NCI-H510A (cell line): ENCODE measurements around the gene CTBP1.
"Not testable (repeated sequence)": the region's sequence is repeated elsewhere in the genome, so short reads cannot be mapped to it uniquely, and the experiment has no call there.

Source experiments
- DNase-seq: peaks from one replicate; lab custom pipeline; 2025; lab: John Stamatoyannopoulos, UW

Gene CTBP1

GRCh38 chr4:1237981-1238675, 10.8 kb downstream of the CTBP1 start:
- no peak for DNase-seq

DNA sequence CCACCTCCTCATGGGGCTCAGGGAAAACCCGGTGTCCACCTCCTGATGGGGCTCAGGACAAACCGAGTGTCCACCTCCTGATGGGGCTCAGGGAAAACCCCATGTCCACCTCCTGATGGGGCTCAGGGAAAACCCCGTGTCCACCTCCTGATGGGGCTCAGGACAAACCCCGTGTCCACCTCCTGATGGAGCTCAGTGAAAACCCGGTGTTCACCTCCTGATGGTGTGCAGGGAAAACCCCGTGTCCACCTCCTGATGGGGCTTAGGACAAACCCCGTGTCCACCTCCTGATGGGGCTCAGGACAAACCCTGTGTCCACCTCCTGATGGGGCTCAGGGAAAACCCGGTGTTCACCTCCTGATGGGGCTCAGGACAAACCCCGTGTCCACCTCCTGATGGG, 11.7 kb downstream of the CTBP1 start:
- DNase-seq: not testable (repeated sequence)

- not testable (repeated sequence) for DNase-seq
Observed at GRCh38 chr4:1236836-1237235, 12.1 kb downstream of the CTBP1 start.

DNA sequence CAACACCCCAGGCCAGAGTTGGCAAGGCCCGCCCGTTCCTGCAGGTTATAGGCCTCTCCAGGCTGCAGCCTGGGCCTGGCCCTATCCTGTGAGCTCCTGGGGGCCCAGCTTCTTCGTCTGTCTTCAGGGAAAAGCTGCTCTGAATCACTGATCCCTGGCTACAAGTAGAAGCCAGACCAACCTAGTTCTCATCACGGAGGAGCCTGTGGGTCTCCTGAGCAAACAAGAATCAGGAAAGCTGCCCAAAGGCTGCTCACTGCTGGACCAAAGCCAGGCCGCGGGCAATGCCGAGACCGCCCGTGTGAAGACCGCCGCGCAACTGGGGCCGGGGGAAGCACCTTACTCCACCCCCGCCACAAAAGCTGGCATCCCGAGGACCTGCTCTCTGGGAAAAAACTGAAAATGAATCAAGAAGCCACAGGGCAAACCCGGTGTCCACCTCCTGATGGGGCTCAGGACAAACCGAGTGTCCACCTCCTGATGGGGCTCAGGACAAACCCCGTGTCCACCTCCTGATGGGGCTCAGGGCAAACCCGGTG, 12.8 kb downstream of the CTBP1 start:
- no peak for DNase-seq

DNA sequence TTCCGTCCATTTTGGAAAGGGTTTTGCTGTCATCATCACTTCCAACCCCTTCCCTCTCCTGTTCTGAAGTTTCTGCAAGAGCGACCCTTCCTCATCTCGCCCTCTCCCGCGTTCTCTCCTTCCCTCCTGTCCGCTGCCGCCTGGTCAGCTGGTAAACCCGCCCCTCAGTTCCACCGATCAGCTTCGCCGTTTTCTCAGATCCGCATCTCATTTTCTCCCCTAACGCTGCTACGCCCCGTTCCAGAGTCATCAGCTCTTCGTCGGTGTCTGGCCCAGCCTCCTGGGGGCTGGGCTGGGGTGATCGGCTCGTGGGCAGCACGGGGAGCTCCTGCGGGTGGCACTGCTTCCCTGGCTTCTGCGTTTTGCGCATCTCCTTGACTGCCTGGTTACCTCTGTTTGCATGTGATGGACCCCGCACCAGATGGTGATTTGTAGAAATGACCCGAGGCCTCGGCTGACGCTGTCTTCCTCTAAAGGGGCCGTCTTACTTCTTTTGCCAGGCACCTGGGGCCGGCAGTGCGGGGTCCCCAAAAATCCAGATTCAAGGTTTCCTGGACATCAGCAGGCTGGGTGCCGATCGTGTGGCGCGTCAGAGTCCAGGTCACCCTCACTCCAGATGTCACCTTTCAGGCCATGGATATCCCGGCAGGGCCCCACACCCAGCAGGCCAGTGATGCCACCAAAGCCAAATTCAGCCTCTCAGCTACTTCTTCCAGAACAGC, 13.4 kb downstream of the CTBP1 start:
- no peak for DNase-seq

- DNase-seq: no peak
Observed at GRCh38 chr4:1234811-1235292, 14.1 kb downstream of the CTBP1 start.

GRCh38 chr4:1234309-1234695, 14.6 kb downstream of the CTBP1 start:
- no peak for DNase-seq

DNA sequence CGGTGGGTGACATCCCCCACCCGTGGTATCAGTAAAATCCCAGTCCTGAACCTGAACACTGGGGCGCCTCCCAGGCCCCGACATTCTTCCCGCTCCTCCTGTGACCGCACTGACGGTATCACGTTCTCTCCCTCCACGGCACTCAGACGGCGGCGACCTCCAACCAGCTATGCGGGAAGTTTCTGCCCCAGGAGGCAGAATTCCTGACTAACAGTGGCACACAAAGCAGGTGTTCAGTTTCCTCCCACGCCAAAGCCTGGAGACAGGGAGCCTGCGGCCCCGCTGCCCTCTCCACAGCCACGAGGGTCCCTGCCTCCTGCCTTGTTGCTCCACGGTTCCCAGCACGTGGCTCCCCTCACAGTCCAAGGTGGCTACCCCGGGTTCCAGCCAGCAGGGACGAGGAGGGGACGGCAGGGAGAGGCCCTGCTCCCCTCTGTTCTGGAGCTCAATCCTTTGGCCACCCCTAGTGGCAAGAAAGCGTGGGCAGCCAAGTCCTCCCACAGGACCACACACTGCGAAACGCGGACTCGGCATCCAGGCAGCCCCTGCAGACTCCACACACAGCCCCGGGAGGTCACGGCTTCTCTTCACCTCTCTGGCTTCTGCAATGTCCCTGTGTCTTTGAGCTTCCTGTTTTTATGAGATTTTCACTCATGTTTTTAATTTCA, 15.2 kb downstream of the CTBP1 start:
- DNase-seq: no peak

GRCh38 chr4:1232661-1233621, 16.0 kb downstream of the CTBP1 start:
- DNase-seq: no peak

GRCh38 chr4:1231637-1232360, 17.1 kb downstream of the CTBP1 start:
- DNase-seq: no peak

GRCh38 chr4:1230971-1231636, 17.8 kb downstream of the CTBP1 start:
- no peak for DNase-seq

DNA sequence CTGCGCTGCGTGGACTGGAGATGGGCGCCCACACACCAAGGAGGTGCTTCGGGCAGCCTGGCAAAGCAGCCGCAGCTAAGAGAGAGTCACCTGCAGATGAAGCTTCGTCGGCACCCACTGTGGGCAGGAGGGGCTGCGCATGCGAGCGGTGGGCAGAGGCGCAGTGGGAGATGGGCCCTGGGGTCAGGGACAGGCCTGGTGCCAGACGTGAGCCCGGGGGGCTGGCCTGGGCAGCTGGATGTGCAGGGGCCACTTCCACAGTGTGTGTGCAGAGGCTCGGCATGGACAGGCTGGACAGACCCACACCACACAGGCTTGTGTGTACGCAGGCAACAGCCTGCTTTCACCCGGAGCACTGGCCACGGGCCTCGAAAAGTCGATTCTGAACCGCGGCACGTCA, 18.6 kb downstream of the CTBP1 start:
- no peak for DNase-seq

DNA sequence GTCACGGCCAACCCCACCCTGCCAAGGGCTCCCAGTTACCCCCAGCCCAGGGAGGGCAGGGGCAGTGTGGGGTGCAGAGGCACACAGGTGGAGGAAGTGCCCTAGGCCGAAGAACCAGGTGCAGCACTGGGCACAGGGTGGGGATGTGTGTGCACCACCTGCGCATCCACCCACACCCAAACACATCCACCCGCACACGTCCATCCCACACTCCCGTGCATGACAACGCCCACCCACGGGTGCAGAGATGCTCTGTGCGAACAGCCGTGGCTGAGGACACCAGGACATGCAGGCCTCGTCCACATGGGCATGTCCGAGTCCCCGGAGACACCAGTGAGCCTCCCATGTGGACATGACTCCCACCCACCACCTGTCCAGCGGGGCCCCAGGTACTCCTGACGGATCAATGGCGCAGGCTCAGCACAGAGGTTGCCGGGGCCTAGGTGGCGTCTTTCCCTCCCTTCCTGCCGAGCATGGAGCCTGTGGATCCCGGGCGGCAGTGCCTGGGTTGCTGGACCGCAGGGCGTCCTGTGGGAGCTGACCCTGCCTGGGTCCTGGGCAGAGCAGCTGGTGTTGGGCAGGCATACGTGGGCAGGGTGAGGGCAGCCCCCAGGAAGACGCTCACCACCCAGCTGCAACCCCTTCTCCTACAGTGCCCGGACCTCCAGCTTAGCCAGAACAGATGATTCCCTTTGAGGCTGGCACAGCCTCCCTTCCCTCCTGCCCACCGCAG, 19.6 kb downstream of the CTBP1 start:
- DNase-seq: no peak

GRCh38 chr4:1227816-1228215, 21.1 kb downstream of the CTBP1 start:
- DNase-seq: no peak

- DNase-seq: no peak
Observed at GRCh38 chr4:1226598-1226997, 22.3 kb downstream of the CTBP1 start.

GRCh38 chr4:1226144-1226481, 22.8 kb downstream of the CTBP1 start:
- no peak for DNase-seq

GRCh38 chr4:1225272-1226143, 23.4 kb downstream of the CTBP1 start:
- DNase-seq: no peak
